SK-N-SH treated with all-trans-retinoic acid at 6 μM for 48 hours (cell line): ENCODE data around the gene C10orf95.

ENCODE experiments used
- ATAC-seq: fragments of 200-7000 bp; cut with Tn5 transposase; 3 replicates; pipeline ENCODE4 v1.9.1; 2020; ENCODE audit warnings: mild to moderate bottlenecking, moderate library complexity
- ARNTL ChIP-seq: fragments of 450-650 bp; formaldehyde crosslinking; IDR thresholded peaks from 2 replicates; pipeline ENCODE4 v1.5.0; 2020; ENCODE audit warnings: low read depth, mild to moderate bottlenecking, moderate library complexity, borderline replicate concordance
- BACH2 ChIP-seq: fragments of 250-450 bp; sonication (Bioruptor Pico); IDR thresholded peaks from 2 replicates; pipeline ENCODE4 v1.9.0; 2021; ENCODE audit warnings: mild to moderate bottlenecking, borderline replicate concordance
- CSDC2 ChIP-seq: fragments of 250-450 bp; sonication (Bioruptor Pico); IDR thresholded peaks from 2 replicates; pipeline ENCODE4 v1.5.0; 2020; ENCODE audit warnings: mild to moderate bottlenecking, moderate library complexity
- ESRRG ChIP-seq: fragments of 250-450 bp; sonication (Bioruptor Pico); IDR thresholded peaks from 2 replicates; pipeline ENCODE4 v1.6.1; 2021; ENCODE audit warnings: mild to moderate bottlenecking
- GLIS3 ChIP-seq: fragments of 250-450 bp; sonication (Bioruptor Pico); IDR thresholded peaks from 2 replicates; pipeline ENCODE4 v1.5.0; 2020; ENCODE audit warnings: mild to moderate bottlenecking, moderate library complexity
- ISL1 ChIP-seq: fragments of 250-450 bp; sonication (Bioruptor Pico); IDR thresholded peaks from 2 replicates; pipeline ENCODE4 v2.1.2; 2022; ENCODE audit warnings: mild to moderate bottlenecking, moderate library complexity
- OSR1 ChIP-seq: fragments of 250-450 bp; sonication (Bioruptor Pico); IDR thresholded peaks from 2 replicates; pipeline ENCODE4 v1.8.0; 2022; ENCODE audit warnings: moderate library complexity, mild to moderate bottlenecking, inconsistent platforms
- PATZ1 ChIP-seq: fragments of 250-450 bp; sonication (Bioruptor Pico); IDR thresholded peaks from 2 replicates; pipeline ENCODE4 v1.8.0; 2020; ENCODE audit warnings: mild to moderate bottlenecking, moderate library complexity, borderline replicate concordance
- PPARA ChIP-seq: fragments of 250-450 bp; sonication (Bioruptor Pico); IDR thresholded peaks from 2 replicates; pipeline ENCODE4 v1.5.0; 2020; ENCODE audit warnings: mild to moderate bottlenecking, borderline replicate concordance
- RARB ChIP-seq: fragments of 250-450 bp; sonication (Bioruptor Pico); IDR thresholded peaks from 2 replicates; pipeline ENCODE4 v1.8.0; 2021; ENCODE audit warnings: mild to moderate bottlenecking, moderate library complexity
- SNAI2 ChIP-seq: fragments of 250-450 bp; sonication (Bioruptor Pico); IDR thresholded peaks from 2 replicates; pipeline ENCODE4 v1.5.0; 2020; ENCODE audit warnings: mild to moderate bottlenecking, moderate library complexity
- TCF4 ChIP-seq: fragments of 250-450 bp; sonication (Bioruptor Pico); IDR thresholded peaks from 2 replicates; pipeline ENCODE4 v1.8.0; 2021; ENCODE audit warnings: mild to moderate bottlenecking, moderate library complexity, borderline replicate concordance
- TOX ChIP-seq: fragments of 250-450 bp; sonication (Bioruptor Pico); IDR thresholded peaks from 2 replicates; pipeline ENCODE4 v1.8.0; 2021; ENCODE audit warnings: mild to moderate bottlenecking, moderate library complexity, borderline replicate concordance
- ZFP3 ChIP-seq: fragments of 250-450 bp; sonication (Bioruptor Pico); IDR thresholded peaks from 2 replicates; pipeline ENCODE4 v1.5.0; 2020; ENCODE audit warnings: mild to moderate bottlenecking, moderate library complexity
- ZNF565 ChIP-seq: fragments of 450-650 bp; formaldehyde crosslinking; conservative IDR thresholded peaks from 2 replicates; pipeline ENCODE4 v1.5.0; 2020; ENCODE audit warnings: low read depth, mild to moderate bottlenecking, moderate library complexity
- ZNF70 ChIP-seq: fragments of 450-650 bp; formaldehyde crosslinking; IDR thresholded peaks from 2 replicates; pipeline ENCODE4 v1.5.0; 2020; ENCODE audit warnings: mild to moderate bottlenecking, moderate library complexity
- ZNF8 ChIP-seq: fragments of 450-650 bp; formaldehyde crosslinking; IDR thresholded peaks from 2 replicates; pipeline ENCODE4 v1.5.0; 2020; ENCODE audit warnings: mild to moderate bottlenecking, moderate library complexity
- TF ChIP-seq, protein P1 (sequence below): fragments of 250-450 bp; sonication (Bioruptor Pico); IDR thresholded peaks from 2 replicates; pipeline ENCODE4 v1.8.0; 2021; ENCODE audit warnings: low read depth, mild to moderate bottlenecking, moderate library complexity, borderline replicate concordance
- TF ChIP-seq, protein P2 (sequence below): fragments of 250-450 bp; sonication (Bioruptor Pico); IDR thresholded peaks from 2 replicates; pipeline ENCODE4 v1.5.1; 2020; ENCODE audit warnings: low read depth, mild to moderate bottlenecking, moderate library complexity
- TF ChIP-seq, protein P3 (sequence below): fragments of 250-450 bp; sonication (Bioruptor Pico); IDR thresholded peaks from 2 replicates; pipeline ENCODE4 v1.5.0; 2020; ENCODE audit warnings: mild to moderate bottlenecking, moderate library complexity

The C10orf95 gene

GRCh38 chr10:102403115-102403514 is 48.2 kb downstream of the C10orf95 start (continued):
- TF ChIP-seq PATZ1 (CRISPR knock-in tag) = no peak
- no peak for TF ChIP-seq ISL1 (CRISPR knock-in tag)
- TF ChIP-seq TCF4 (CRISPR knock-in tag) = no peak
- TF ChIP-seq ZNF8 (CRISPR knock-in tag) = no peak
- TF ChIP-seq ARNTL (CRISPR knock-in tag) = no peak
- TF ChIP-seq TOX (CRISPR knock-in tag) = no peak
- TF ChIP-seq GLIS3 (CRISPR knock-in tag) = no peak
- TF ChIP-seq ZFP3 (CRISPR knock-in tag) = no peak
- TF ChIP-seq RARB = no peak

GRCh38 chr10:102402512-102402896 is 48.8 kb downstream of the C10orf95 start:
- no peak for ATAC-seq
- no peak for TF ChIP-seq PPARA (CRISPR knock-in tag)
- TF ChIP-seq, protein P1, sequence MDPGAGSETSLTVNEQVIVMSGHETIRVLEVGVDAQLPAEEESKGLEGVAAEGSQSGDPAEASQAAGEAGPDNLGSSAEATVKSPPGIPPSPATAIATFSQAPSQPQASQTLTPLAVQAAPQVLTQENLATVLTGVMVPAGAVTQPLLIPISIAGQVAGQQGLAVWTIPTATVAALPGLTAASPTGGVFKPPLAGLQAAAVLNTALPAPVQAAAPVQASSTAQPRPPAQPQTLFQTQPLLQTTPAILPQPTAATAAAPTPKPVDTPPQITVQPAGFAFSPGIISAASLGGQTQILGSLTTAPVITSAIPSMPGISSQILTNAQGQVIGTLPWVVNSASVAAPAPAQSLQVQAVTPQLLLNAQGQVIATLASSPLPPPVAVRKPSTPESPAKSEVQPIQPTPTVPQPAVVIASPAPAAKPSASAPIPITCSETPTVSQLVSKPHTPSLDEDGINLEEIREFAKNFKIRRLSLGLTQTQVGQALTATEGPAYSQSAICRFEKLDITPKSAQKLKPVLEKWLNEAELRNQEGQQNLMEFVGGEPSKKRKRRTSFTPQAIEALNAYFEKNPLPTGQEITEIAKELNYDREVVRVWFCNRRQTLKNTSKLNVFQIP (CRISPR knock-in tag) = no peak
- TF ChIP-seq, protein P2, sequence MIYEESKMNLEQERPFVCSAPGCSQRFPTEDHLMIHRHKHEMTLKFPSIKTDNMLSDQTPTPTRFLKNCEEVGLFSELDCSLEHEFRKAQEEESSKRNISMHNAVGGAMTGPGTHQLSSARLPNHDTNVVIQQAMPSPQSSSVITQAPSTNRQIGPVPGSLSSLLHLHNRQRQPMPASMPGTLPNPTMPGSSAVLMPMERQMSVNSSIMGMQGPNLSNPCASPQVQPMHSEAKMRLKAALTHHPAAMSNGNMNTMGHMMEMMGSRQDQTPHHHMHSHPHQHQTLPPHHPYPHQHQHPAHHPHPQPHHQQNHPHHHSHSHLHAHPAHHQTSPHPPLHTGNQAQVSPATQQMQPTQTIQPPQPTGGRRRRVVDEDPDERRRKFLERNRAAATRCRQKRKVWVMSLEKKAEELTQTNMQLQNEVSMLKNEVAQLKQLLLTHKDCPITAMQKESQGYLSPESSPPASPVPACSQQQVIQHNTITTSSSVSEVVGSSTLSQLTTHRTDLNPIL (CRISPR knock-in tag) = no peak
- TF ChIP-seq, protein P3, sequence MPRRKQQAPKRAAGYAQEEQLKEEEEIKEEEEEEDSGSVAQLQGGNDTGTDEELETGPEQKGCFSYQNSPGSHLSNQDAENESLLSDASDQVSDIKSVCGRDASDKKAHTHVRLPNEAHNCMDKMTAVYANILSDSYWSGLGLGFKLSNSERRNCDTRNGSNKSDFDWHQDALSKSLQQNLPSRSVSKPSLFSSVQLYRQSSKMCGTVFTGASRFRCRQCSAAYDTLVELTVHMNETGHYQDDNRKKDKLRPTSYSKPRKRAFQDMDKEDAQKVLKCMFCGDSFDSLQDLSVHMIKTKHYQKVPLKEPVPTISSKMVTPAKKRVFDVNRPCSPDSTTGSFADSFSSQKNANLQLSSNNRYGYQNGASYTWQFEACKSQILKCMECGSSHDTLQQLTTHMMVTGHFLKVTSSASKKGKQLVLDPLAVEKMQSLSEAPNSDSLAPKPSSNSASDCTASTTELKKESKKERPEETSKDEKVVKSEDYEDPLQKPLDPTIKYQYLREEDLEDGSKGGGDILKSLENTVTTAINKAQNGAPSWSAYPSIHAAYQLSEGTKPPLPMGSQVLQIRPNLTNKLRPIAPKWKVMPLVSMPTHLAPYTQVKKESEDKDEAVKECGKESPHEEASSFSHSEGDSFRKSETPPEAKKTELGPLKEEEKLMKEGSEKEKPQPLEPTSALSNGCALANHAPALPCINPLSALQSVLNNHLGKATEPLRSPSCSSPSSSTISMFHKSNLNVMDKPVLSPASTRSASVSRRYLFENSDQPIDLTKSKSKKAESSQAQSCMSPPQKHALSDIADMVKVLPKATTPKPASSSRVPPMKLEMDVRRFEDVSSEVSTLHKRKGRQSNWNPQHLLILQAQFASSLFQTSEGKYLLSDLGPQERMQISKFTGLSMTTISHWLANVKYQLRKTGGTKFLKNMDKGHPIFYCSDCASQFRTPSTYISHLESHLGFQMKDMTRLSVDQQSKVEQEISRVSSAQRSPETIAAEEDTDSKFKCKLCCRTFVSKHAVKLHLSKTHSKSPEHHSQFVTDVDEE (CRISPR knock-in tag) = no peak
- no peak for TF ChIP-seq ZNF565 (CRISPR knock-in tag)
- no peak for TF ChIP-seq SNAI2 (CRISPR knock-in tag)
- no peak for TF ChIP-seq TCF4 (CRISPR knock-in tag)
- no peak for TF ChIP-seq ESRRG (CRISPR knock-in tag)
- no peak for TF ChIP-seq ISL1 (CRISPR knock-in tag)
- no peak for TF ChIP-seq ZNF70 (CRISPR knock-in tag)
- TF ChIP-seq OSR1 (CRISPR knock-in tag) = no peak
- TF ChIP-seq BACH2 = no peak
- no peak for TF ChIP-seq RARB

DNA sequence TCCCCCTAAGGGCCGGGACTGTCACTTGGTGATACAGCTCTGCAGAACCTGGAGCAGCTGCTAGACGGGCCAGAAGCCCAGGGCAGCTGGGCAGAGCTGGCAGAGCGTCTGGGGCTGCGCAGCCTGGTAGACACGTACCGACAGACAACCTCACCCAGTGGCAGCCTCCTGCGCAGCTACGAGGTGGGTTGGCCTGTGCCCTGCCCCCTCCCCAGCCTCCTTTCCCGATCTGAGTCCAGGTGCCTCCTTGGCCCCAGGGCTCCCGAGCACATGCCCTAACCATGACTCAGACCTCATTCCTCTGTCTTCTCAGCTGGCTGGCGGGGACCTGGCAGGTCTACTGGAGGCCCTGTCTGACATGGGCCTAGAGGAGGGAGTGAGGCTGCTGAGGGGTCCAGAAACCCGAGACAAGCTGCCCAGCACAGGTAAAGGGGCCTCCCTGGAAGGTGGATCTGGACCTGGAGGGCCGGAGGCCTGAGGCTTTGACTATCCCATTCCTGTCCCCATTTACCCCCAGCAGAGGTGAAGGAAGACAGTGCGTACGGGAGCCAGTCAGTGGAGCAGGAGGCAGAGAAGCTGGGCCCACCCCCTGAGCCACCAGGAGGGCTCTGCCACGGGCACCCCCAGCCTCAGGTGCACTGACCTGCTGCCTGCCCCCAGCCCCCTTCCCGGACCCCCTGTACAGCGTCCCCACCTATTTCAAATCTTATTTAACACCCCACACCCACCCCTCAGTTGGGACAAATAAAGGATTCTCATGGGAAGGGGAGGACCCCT is 49.4 kb downstream of the C10orf95 start:
- ATAC-seq = peak; percentile 19; the same call in 2 of the 3 replicates
- no peak for TF ChIP-seq TCF4 (CRISPR knock-in tag)
- TF ChIP-seq, protein P2 (CRISPR knock-in tag) = no peak
- TF ChIP-seq ZFP3 (CRISPR knock-in tag) = no peak
- no peak for TF ChIP-seq GLIS3 (CRISPR knock-in tag)
- no peak for TF ChIP-seq CSDC2 (CRISPR knock-in tag)
- no peak for TF ChIP-seq ZNF565 (CRISPR knock-in tag)
- TF ChIP-seq ESRRG (CRISPR knock-in tag) = no peak
- TF ChIP-seq, protein P1 (CRISPR knock-in tag) = no peak
- TF ChIP-seq ARNTL (CRISPR knock-in tag) = no peak
- no peak for TF ChIP-seq PPARA (CRISPR knock-in tag)
